ENCODE data around the gene UBB. TPM values are rescaled to one million over a fixed set of nuclear protein-coding genes. Genes with fewer than 3 reads are reported as not detected.
A peak's percentile ranks its signal among the peaks of the same experiment; 100 is the strongest.

UBB gene
- total RNA-seq, result 1,190 and 1,199 TPM in 2 replicates

- peaks cover 38% of the 10 kb centered on the region for H3K79me2 ChIP-seq (ENCODE audit: insufficient read depth, low read length)
- no peak for TF ChIP-seq CTCF (IDR thresholded peaks at IDR 0.05; ENCODE audit: extremely low read depth, low read depth, low read length)
- H3K4me3 ChIP-seq (ENCODE audit: insufficient read depth, low read length), result peak within 1 kb of the TSS; percentile 95
- peaks cover 36% of the 10 kb centered on the region for H4K20me1 ChIP-seq (ENCODE audit: insufficient read depth, low read length)
- H2AFZ ChIP-seq (ENCODE audit: low read length), result peak within 1 kb of the TSS; percentile 100
- DNase-seq (ENCODE audit: insufficient read length, low spot score, missing footprints), result peak; percentile 95
- peak within 1 kb of the TSS; percentile 96 for H3K4me2 ChIP-seq (ENCODE audit: insufficient read depth, low read length)
- no peaks in the 10 kb centered on the region for H3K27me3 ChIP-seq (ENCODE audit: insufficient read depth, low read length)
- peak within 1 kb of the TSS; percentile 99 for H3K27ac ChIP-seq (ENCODE audit: low read depth, low read length)
- peaks cover 28% of the 10 kb centered on the region for H3K4me1 ChIP-seq (ENCODE audit: insufficient read depth, low read length)
- H3K36me3 ChIP-seq (ENCODE audit: insufficient read depth, low read length), result peaks cover 19% of the 10 kb centered on the region
- no peaks in the 10 kb centered on the region for H3K9me3 ChIP-seq (ENCODE audit: low read depth, low read length)
Measured at GRCh38 chr17:16380640-16381495, at the start of gene UBB. Gene UBB (plus strand): TSS chr17:16381091. CDS start chr17:16381908, 817 bp downstream.

GRCh38 chr17:16338391-16338790 is 42.5 kb upstream of the UBB start:
- Histone ChIP-seq H3K27ac (ENCODE audit: low read depth, low read length) (no peak overlapping the region), H3K9me3 (ENCODE audit: low read depth, low read length) (no peaks in the 10 kb centered on the region), H4K20me1 (ENCODE audit: insufficient read depth, low read length) (no peaks in the 10 kb centered on the region), H3K36me3 (ENCODE audit: insufficient read depth, low read length) (peaks cover 8% of the 10 kb centered on the region), H3K4me1 (ENCODE audit: insufficient read depth, low read length) (no peaks in the 10 kb centered on the region), H3K4me2 (ENCODE audit: insufficient read depth, low read length) (no peak overlapping the region), H3K79me2 (ENCODE audit: insufficient read depth, low read length) (no peaks in the 10 kb centered on the region), H3K4me3 (ENCODE audit: insufficient read depth, low read length) (no peak overlapping the region), H3K27me3 (ENCODE audit: insufficient read depth, low read length) (no peaks in the 10 kb centered on the region), H2AFZ (ENCODE audit: low read length) (no peak overlapping the region)
- TF ChIP-seq CTCF (IDR thresholded peaks at IDR 0.05; ENCODE audit: extremely low read depth, low read depth, low read length), result no peak
- DNase-seq (ENCODE audit: insufficient read length, low spot score, missing footprints), result no peak

GRCh38 chr17:16339402-16339801 is 41.5 kb upstream of the UBB start:
- Histone ChIP-seq H3K27ac (ENCODE audit: low read depth, low read length) (no peak overlapping the region), H3K9me3 (ENCODE audit: low read depth, low read length) (no peaks in the 10 kb centered on the region), H3K4me2 (ENCODE audit: insufficient read depth, low read length) (no peak overlapping the region), H3K79me2 (ENCODE audit: insufficient read depth, low read length) (no peaks in the 10 kb centered on the region), H2AFZ (ENCODE audit: low read length) (no peak overlapping the region), H3K36me3 (ENCODE audit: insufficient read depth, low read length) (peaks cover 10% of the 10 kb centered on the region), H3K4me1 (ENCODE audit: insufficient read depth, low read length) (no peaks in the 10 kb centered on the region), H3K4me3 (ENCODE audit: insufficient read depth, low read length) (no peak overlapping the region), H3K27me3 (ENCODE audit: insufficient read depth, low read length) (no peaks in the 10 kb centered on the region), H4K20me1 (ENCODE audit: insufficient read depth, low read length) (no peaks in the 10 kb centered on the region)
- TF ChIP-seq CTCF (IDR thresholded peaks at IDR 0.05; ENCODE audit: extremely low read depth, low read depth, low read length), result no peak
- DNase-seq (ENCODE audit: insufficient read length, low spot score, missing footprints), result no peak

GRCh38 chr17:16339959-16340358 is 40.9 kb upstream of the UBB start:
- Histone ChIP-seq H3K79me2 (ENCODE audit: insufficient read depth, low read length) (no peaks in the 10 kb centered on the region), H3K4me2 (ENCODE audit: insufficient read depth, low read length) (no peak overlapping the region), H2AFZ (ENCODE audit: low read length) (no peak overlapping the region), H4K20me1 (ENCODE audit: insufficient read depth, low read length) (no peaks in the 10 kb centered on the region), H3K4me1 (ENCODE audit: insufficient read depth, low read length) (no peaks in the 10 kb centered on the region), H3K27ac (ENCODE audit: low read depth, low read length) (no peak overlapping the region), H3K9me3 (ENCODE audit: low read depth, low read length) (no peaks in the 10 kb centered on the region), H3K4me3 (ENCODE audit: insufficient read depth, low read length) (no peak overlapping the region), H3K36me3 (ENCODE audit: insufficient read depth, low read length) (peaks cover 12% of the 10 kb centered on the region), H3K27me3 (ENCODE audit: insufficient read depth, low read length) (no peaks in the 10 kb centered on the region)
- no peak for DNase-seq (ENCODE audit: insufficient read length, low spot score, missing footprints)
- TF ChIP-seq CTCF (IDR thresholded peaks at IDR 0.05; ENCODE audit: extremely low read depth, low read depth, low read length), result no peak

Data from osteoblast (primary cell).